Ecto neural progenitor cell (in vitro differentiated cells): ENCODE data around the gene TPM1.
A peak's percentile ranks its signal among the peaks of the same experiment; 100 is the strongest.
"Not testable (repeated sequence)": the region's sequence is repeated elsewhere in the genome, so short reads cannot be mapped to it uniquely, and the experiment has no call there.

Experiments
- DNase-seq: peaks from one replicate; pipeline ENCODE4 v3.0.0-alpha.2; 2018; ENCODE audit warnings: low spot score

Gene TPM1

DNA sequence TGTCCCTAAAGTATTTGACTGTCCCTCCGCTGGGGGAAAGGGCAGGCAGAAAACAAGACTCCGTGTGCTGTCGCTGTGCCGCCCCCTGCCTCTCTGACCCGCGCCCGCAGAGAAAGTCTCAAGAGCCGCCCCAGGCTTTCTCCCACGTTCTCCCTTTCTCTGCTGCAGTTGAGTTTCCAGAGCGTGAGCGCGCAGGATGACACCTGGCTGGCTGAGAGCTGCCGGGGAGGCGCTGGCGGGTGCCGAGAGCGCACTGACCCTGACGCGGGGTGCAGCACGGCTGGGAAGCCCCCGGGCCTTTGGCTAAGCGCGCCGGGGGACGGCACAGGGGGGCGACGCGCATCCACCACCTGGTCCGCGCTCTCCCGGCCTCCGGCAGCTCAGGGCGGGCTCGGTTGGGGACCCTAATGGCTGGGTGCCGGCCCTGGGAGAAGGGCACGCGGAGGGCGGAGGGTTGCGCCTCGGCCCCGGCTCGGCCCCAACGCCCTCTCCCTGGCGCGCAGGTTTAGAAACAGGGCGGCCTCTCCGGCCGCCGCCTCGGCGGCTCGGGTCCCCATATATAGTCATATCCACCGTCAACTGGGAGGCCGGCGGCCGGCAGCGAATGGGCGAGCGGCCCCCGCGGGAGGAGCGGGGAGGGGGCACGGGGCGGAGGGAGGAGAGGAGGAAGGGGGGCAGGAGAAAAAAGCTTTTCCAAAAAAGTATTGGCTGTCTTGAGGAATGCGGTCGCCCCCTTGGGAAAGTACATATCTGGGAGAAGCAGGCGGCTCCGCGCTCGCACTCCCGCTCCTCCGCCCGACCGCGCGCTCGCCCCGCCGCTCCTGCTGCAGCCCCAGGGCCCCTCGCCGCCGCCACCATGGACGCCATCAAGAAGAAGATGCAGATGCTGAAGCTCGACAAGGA lies at the start of gene TPM1:
TSS of gene TPM1 (plus strand) at position 774 of the 903 bp plus-strand sequence. CDS start at position 857, 83 bp downstream.
- DNase-seq = peak; percentile 93

DNA sequence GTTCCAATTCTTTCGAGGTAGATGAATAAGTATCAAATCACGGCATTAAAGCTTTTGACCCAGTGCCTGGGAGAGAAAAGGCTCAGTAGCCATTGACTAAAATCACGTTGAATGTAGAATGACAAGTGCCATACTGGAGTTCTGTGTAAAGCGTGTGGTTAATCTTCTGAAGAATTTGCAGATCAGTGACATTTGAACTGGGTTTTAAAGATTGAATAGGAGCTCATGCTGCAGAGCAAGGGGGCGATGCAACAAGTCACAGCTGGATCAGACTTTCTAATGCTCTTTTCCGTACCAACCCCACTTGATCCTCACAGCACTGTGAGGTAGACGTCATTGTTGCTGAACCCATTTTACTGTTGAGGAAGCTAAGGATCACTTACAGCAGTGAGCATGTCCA lies 49.5 kb upstream of the TPM1 start:
- DNase-seq = peak; percentile 62

DNA sequence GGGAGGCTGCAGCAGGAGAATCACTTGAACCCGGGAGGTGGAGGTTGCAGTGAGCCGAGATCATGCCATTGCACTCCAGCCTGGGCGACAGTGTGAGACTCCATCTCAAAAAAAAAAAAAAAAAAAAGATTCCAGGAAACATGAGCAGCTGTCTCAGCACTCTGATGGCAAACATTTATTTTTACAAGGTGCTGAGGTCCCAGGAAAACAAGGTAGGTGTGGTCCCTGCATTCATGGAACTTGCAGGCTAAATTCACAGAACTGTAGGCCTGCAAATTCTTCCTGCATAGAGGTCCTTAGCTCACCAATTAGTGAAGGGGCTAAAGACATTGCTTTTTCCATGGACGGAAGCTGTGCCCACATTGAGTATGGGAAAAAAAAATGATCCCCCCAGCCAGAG lies 48.9 kb upstream of the TPM1 start:
- DNase-seq = not testable (repeated sequence)

DNA sequence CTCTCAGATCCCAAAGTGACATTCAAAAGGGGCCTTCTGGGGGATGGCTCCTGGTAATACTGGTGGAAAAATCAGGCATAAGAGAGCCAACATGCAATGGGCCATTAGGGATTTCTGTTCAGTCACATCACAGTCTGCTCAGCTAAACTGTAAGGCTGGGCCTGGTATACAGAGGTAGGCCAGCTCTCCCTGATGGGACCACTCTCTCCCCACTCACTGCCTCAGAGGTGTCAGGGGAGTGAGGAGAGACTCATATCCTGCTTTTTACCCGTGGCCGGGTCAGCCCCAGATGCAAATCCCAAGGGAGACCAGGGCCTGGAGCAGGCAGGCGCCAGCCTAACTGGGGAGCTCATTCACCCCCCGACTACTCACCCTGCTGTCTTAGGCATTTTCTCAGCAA lies 48.1 kb upstream of the TPM1 start:
- DNase-seq = no peak

DNA sequence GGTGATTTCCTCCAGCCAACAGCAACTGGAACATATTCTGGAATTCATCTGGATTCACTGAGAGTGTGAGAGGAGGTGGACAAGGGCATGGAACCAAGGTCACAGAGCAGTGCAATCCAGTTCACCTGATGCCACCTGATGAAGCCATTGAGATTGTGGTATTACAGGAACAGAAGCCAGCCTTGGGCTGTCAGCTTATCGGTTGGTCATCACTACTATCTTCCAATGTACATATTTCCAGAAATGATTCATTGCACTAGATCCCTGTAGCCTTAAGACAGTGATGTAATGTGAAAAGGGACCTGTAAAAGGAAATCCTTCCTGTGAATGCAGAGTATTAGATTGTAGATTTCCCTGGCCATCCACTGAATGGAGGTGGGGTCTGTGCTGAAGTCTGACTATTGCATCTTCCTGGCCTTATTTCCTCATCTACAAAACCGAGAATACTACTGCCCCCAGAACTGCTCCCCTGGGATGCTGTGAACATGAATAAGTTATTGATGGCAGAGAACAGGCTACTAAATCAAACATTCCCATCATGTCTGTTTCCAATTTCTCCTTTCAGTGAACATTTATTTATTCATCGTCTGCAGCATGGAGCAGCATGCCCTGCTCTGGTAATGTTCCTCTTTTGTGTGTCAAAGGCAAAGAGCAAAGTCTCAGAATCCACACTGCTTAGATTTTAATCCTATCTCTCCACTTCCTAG lies 47.4 kb upstream of the TPM1 start:
- DNase-seq = no peak

DNA sequence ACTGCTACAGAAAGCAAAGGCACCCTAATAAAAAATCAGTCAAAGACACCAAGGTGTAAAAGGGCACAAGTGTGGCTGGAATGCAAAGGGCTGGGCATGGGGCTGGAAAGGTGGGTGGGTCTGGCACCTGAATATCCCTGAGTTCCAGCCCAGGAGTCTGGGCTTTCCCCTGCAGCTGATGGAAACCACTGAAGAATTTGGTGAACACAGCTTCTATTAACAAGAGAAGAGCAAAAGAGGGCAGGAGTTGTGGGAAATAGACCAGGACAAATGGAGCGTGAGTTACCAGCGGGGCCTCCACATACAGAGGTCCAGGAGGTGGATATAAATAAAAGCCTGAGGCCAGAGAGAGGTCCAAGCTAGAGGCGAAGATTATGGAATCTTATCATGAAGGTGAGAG lies 45.1 kb upstream of the TPM1 start:
- no peak for DNase-seq

DNA sequence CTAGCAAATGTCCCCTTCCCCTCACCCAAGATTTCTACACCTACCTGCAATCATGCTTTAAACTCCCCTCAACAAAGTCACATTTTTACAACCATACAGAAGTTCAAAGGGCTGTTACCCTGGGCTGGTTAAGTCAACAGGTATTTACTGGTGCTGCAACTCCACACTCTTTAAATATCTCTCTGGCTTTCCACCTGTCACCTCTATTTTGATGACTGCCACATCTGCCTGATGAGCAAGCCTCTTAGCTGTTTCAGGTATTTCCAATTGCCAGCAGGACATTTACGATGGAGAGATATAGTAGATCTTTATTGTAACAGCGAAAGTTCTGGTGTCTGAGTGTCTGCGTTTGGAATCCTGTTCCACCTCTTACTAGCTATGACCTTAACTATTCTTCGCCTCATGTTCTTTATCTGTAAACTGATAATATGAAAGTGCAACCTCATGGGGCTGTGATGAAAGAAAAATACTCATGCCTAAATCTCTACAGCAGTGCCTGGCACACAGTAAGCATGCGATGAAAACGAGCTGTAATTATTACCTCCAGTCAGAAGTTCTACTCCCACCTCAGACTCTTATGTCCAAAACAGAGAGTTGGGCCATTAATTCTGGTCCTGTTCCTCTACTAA lies 44.2 kb upstream of the TPM1 start:
- no peak for DNase-seq

DNA sequence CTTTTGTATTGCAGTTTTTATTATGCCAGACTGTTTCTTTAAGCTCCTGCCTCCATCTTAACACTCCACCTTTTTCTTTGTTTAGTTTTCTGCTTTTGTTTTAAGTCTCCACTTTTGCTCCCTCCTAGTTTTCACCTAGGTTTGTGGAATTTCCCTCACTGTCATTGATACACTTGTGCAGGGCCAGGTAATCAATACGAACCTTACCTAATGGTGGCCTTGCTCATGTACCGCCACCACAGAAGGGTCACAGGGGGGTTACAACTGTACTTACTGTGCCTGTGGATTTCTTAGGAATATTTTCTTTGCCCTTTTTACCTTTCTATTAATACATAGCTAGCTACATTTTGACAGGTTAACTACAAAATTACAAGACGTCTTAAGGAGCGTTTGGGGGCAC lies 43.4 kb upstream of the TPM1 start:
- no peak for DNase-seq

DNA sequence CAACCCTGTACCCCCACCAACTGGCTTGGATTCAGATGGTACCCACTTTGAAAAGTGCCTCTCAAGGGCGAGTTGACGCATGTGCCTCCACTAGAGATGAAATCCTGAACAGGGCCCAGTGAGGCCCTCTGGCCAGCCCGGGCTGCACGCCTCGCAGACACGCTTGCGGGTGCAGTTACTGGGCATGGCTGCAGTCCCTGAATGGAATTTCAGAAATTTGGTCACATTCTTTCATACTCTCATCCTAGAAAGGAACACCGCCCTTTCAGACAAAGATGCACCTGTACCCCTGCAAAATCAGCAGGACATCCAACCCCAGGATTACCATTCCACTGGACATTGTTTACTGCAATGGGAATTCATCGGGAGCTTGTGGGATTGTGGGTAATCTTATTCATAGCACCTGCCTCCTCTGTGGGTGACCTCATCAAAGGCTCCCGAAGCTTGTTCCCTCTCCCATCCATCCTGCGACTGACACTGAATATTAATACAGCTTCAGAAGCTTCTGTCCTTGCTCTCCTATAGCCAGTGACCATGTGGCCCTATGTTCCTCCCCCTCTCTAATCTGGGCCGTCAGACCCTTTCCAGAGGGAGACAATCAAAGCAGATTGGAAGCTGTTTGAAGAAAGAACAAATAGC lies 42.5 kb upstream of the TPM1 start:
- DNase-seq = peak; percentile 54

DNA sequence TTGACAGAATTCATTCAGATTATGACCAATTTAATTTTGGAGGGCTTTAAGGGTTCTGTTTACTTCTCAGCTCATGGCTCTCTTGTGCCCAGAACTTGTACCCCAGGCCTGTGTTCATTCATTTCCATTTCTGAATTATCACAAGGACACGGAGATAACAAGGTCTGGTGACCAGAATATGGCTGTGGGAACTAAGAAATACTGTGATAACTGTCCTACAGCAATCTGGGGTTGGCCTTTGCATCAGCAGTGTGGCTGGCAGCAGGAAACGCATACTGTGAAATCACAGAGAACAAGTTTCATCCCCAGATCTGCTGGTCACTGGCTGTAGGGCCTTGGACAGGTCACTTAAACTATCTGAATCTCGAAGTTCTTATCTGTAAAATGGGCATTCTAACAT lies 41.8 kb upstream of the TPM1 start:
- DNase-seq = no peak

DNA sequence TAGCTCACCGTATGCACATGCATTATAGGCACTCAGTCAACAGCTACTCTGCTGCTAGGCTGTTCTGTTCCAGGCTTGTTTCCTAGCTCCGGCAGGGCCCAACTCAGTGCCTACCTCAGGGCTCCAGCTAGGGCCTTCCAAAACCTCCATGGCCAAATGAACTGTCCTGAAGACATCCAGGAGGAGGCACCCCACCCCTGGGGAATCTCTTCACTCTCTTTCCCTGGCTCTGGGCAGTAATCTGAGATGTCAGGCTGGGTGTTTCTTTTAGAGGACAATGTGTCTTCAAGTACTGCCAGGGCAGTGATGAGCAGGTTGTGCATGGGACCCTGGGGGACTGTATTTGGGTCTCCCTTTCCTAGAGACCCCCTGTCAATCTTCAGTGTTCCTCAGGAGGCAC lies 38.3 kb upstream of the TPM1 start:
- no peak for DNase-seq

DNA sequence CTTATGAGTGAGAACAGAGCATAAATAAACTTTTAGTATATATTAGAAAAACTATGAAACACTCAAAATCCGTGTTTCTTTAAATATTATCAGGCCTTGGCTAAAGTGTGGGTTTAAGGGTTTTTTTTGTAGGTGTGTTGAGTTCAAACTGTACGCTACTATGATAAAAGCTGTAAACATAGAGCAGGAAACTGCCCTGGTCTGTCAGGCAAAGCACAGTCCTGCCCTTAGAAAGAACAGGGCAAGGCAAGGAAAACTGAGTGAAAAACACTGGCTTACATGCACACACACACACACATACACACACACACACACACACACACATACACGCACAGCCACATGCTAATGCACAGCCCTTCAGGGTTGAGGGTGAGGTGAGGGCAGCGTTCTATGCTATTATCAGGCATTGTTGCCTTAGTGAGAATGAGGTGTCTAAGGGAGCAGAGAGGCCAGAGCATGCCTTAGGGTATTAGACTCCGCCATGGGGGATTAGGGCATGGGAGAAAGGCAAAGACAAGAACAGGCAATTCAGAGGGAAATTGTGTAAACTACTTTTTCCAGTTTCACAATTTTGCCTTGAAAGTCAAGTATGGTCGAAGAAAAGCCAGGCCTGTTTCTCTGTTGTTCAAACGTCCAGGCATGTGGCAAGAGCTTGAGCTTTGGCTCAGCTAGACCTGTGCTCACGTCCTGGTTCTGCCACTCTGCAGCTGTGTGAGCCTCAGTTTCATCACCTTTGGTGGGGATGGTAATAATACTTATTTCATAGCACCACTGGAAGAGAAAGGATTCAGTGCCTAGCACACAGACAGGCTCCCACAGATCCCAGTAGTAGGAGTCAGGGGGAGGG lies 36.3 kb upstream of the TPM1 start:
- DNase-seq = no peak

DNA sequence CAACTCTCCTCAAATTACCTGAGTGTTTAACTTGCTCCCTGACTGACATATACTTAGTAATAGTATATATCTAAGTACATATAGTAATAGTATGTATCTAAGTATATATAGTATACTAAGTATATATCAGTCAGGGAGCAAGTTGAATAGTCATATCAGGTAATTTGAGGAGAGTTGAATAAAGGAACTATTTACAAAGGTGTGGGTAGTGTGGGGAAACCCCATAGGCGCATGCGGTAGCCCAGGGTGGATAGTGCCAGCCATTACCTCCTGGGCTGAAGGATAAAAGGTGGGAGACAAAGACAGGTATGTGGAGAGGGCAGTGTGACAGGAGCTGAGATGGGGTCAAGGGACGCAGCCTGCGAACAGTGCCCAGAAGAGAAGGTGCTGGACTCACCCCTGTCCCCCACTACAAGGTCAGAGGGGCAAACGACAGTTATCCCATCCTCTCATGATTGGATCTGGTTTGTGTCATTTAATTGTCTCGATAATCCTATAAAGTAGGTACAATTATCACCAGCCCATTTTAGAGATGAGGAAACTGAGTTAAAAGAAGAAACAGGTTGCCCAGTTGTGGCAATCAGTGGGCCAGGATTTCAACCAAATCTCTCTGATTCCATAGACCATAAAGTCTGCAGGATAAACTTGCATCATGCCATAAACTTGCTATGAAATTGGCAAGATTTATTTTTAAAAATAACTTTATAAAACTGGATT lies 34.1 kb upstream of the TPM1 start:
- DNase-seq = no peak

DNA sequence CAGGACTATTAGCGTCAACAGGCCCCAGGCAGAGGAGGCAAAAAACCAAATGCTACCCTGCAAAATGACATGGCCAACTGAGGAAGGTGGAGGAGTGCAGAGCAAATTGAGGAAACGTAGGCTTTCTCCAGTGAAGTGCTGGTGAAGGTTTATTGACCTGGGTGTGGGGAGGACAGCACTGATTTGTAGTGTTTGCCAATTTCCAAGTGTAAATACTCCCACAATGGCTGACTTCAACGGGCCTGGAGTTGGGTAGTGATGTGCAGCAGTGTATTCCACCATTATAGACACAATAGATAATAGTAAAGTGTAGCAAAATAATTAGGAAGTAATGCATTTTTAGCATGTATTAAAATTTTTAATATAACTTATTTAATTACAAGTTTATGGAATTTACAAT lies 32.2 kb upstream of the TPM1 start:
- DNase-seq = no peak

DNA sequence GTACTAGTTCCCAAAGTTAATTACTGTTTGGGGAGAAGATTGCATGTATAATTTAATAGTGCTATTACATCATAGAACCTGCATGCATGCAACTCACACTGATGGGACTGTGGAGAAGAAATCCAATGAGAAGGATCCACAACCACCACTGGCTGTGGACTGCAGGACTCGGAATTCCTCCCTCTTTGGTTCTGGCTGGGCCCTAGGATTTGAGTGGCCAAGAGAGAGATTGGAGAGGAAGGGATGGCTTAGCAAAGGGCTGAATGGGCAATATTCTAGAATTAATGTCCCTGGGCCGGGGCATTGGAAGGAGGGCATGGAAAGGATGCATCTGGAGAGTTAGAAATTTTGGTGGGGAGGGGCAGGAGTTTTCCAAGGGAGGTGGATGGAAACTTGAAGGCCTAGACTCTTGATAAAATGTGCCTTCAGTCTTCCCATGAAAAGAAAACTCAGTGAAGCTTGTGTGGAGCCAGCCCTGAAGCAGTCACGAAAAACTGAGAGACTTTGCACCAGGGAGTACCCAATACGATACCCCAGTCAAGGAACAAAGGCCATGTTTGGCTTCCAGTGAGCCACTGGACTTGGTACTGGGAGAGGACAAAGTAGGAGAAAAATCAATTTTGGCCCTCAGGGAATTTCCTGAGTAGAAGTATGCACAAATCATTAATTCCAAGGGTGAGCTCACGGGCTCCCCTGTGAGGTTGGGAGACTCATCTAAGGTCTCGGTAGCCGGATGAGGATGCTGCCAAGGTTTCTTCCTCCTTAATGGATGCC lies 31.4 kb upstream of the TPM1 start:
- DNase-seq = no peak

DNA sequence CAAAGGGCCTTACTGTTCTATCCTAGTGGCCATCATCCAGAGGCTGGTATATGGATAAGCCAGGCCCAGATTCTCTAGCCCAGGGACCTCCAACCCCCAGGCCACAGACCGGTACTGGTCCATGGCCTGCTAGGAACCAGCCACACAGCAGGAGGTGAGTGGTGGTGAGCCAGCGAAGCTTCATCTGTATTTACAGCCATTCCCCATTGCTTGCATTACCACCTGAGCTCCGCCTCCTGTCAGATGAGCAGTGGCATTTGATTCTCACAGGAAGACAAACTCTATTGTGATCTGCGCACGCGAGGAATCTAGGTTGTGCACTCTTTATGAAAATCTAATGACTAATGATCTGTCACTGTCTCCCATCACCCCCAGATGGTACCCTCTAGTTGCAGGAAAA lies 30.1 kb upstream of the TPM1 start:
- no peak for DNase-seq

DNA sequence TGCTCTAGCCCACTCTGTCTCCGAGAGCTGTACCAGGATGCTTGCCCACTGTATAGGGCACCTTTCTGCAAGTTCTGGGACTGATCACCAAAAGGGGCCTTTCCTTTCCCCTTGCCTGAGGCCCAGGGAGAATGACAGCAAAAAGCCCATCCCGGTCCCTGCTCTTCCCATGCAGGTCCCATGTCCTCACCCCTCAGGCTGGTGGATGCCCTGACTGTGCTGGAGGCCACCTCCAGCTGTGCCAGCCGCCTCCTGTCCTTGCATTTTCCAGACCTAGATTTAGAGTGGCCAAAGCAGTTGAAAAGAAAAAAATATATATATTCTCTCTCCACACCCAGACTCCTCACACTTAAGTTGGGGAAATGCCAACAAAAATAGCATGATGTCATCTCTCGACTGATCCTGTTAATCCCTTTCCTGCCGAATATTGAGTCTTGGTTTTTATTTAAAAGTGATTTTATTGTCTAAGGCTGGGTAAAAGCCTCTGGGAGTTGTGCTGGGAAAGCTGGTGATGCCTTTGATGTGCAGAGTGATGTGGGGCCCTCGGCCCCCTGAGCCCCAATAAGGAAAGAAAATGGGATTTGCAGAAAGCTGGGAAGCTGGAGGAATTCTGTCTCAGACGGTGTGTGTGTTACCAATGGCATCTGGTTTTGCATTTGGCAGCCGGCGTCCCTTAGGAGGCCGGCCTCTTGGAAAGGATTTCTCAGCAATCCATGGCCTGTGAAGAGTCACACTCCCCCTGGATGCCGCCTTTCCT lies 29.3 kb upstream of the TPM1 start:
- DNase-seq = no peak

DNA sequence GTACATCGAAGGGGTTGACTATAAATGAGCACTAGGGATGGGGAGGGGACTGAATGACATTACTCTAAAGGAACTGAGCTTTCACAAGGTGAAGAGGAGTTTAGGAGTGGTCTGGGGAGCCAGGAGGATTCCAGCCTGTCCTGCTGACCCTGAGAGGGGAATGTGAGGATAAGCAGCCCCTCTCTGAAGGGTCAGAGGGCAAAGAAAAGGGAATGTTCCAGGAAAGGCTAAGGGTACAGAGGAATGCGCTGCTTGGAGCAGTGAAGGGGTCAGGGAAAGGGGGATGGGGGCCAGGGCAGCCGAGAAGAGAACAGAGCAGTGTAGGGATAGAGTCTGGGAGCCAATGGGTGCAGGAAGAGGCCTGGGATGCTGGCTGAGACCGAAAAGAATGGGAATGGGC lies 28.0 kb upstream of the TPM1 start:
- no peak for DNase-seq

DNA sequence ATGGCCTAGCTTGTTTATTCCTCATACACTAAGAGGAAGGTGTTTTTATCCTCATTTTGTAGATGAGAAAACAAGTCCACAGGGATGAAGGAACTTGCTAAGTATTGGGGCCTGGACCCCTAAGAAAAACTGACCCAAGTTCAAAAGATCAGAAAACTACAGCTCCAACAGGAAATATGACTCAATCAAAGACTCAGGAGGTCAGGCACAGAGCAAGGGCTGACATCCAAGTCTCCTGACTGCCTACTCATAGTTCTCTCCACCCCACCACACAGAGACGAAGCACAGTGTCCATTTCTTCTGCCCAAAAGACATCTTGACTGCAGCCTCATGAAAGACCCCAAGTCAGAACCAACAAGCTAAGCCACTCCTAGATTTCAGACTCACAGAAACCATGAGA lies 26.9 kb upstream of the TPM1 start:
- DNase-seq = no peak
